ENCODE data around the gene BATF3.

DNA sequence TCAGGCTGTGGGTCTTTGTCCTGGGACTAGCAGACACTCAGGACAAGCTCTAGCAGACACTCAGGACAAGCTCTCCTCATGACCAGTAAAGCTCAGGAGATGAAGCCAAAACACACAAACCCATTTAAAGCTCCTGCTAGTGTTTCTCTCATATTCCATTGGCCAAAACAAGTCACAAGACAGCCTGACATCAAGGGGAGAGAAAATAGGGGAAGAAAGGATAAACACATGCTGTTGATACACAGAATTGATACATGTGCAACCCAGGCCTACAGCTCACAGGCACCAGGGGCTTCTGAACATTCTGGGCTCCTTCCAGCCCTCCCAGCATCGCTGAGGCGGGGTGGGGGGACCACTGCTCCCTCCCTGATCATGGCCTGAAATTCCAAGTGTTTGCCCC, 55.8 kb downstream of the BATF3 start:
- TF ChIP-seq, protein P1, sequence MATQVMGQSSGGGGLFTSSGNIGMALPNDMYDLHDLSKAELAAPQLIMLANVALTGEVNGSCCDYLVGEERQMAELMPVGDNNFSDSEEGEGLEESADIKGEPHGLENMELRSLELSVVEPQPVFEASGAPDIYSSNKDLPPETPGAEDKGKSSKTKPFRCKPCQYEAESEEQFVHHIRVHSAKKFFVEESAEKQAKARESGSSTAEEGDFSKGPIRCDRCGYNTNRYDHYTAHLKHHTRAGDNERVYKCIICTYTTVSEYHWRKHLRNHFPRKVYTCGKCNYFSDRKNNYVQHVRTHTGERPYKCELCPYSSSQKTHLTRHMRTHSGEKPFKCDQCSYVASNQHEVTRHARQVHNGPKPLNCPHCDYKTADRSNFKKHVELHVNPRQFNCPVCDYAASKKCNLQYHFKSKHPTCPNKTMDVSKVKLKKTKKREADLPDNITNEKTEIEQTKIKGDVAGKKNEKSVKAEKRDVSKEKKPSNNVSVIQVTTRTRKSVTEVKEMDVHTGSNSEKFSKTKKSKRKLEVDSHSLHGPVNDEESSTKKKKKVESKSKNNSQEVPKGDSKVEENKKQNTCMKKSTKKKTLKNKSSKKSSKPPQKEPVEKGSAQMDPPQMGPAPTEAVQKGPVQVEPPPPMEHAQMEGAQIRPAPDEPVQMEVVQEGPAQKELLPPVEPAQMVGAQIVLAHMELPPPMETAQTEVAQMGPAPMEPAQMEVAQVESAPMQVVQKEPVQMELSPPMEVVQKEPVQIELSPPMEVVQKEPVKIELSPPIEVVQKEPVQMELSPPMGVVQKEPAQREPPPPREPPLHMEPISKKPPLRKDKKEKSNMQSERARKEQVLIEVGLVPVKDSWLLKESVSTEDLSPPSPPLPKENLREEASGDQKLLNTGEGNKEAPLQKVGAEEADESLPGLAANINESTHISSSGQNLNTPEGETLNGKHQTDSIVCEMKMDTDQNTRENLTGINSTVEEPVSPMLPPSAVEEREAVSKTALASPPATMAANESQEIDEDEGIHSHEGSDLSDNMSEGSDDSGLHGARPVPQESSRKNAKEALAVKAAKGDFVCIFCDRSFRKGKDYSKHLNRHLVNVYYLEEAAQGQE (IDR thresholded peaks at IDR 0.05), result no peak
- TF ChIP-seq RARB (CRISPR knock-in tag; IDR thresholded peaks at IDR 0.05) (no peak), CTCF (IDR thresholded peaks at IDR 0.05) (no peak), ESRRA (IDR thresholded peaks at IDR 0.05; ENCODE audit: borderline replicate concordance, low read length) (no peak), KDM5A (IDR thresholded peaks at IDR 0.05) (no peak), ZSCAN20 (CRISPR knock-in tag; IDR thresholded peaks at IDR 0.05) (no peak), EP300 (IDR thresholded peaks at IDR 0.05) (no peak)
